HG02938 (cell line): ENCODE data around the gene LIPG.
"Not testable (repeated sequence)": the region's sequence is repeated elsewhere in the genome, so short reads cannot be mapped to it uniquely, and the experiment has no call there.

Source experiments
- ATAC-seq: cut with Tn5 transposase; IDR thresholded peaks from one replicate; pipeline ENCODE4 v1.9.1; 2021; ENCODE audit warnings: mild to moderate bottlenecking, moderate library complexity; ENCODE audit not compliant: unreplicated experiment

The LIPG gene

GRCh38 chr18:49546278-49546677 is 15.6 kb upstream of the LIPG start:
- no peak for ATAC-seq

- ATAC-seq, result no peak
These were observed 15.1 kb upstream of the LIPG start for GRCh38 chr18:49546719-49547273.

GRCh38 chr18:49547701-49548100 is 14.2 kb upstream of the LIPG start:
- no peak for ATAC-seq

- no peak for ATAC-seq
These were observed 13.6 kb upstream of the LIPG start for GRCh38 chr18:49548229-49548636.

GRCh38 chr18:49550621-49551339 is 11.1 kb upstream of the LIPG start:
- ATAC-seq, result no peak

- no peak for ATAC-seq
These were observed 8.9 kb upstream of the LIPG start for GRCh38 chr18:49553003-49553402.

GRCh38 chr18:49555641-49556040 is 6.2 kb upstream of the LIPG start:
- no peak for ATAC-seq

GRCh38 chr18:49558356-49558755 is 3.5 kb upstream of the LIPG start:
- no peak for ATAC-seq

- ATAC-seq, result not testable (repeated sequence)
These were observed 2.4 kb upstream of the LIPG start for GRCh38 chr18:49559326-49559931.

- ATAC-seq, result no peak
These were observed 1.6 kb upstream of the LIPG start for GRCh38 chr18:49560277-49560623.

- no peak for ATAC-seq
These were observed 1.1 kb upstream of the LIPG start for GRCh38 chr18:49560624-49561288.

- ATAC-seq, result no peak
These were observed 748 bp downstream of the LIPG start for GRCh38 chr18:49562481-49563129.

- ATAC-seq, result no peak
These were observed 1.3 kb downstream of the LIPG start for GRCh38 chr18:49563130-49563540.

- ATAC-seq, result no peak
These were observed 2.1 kb downstream of the LIPG start for GRCh38 chr18:49563701-49564517.

GRCh38 chr18:49564518-49564834 is 2.6 kb downstream of the LIPG start:
- ATAC-seq, result no peak

GRCh38 chr18:49565101-49565500 is 3.2 kb downstream of the LIPG start:
- ATAC-seq, result no peak

GRCh38 chr18:49565612-49566011 is 3.8 kb downstream of the LIPG start:
- no peak for ATAC-seq

- ATAC-seq, result no peak
These were observed 4.4 kb downstream of the LIPG start for GRCh38 chr18:49566217-49566770.

- no peak for ATAC-seq
These were observed 5.1 kb downstream of the LIPG start for GRCh38 chr18:49566985-49567384.

GRCh38 chr18:49569724-49570123 is 7.9 kb downstream of the LIPG start:
- no peak for ATAC-seq
